Thyroid gland (tissue), 4 donors: Measurements from ENCODE around the gene S100A7.

Experiments
- CTCF ChIP-seq, 6 experiments: fragments of 200-600 bp in 3 of 6; fragments of 450-650 bp in 3 of 6; sonication (generic) in 3 of 6; IDR thresholded peaks; one replicate each; pipeline ENCODE4 v1.5.1; 2016 to 2019; ENCODE audit warnings: antibody characterized with exemption in 6 of 6, mild to moderate bottlenecking in 2 of 6, inconsistent platforms in 1 of 6, moderate library complexity in 1 of 6
- POLR2A ChIP-seq, 2 donors: fragments of 450-650 bp; IDR thresholded peaks; one replicate each; pipeline ENCODE4 v1.6.1; 2017; ENCODE audit warnings: antibody characterized with exemption in 2 of 2, mild to moderate bottlenecking in 2 of 2, moderate library complexity in 1 of 2

GRCh38 chr1:153428791-153429190 is 31.7 kb downstream of the S100A7 start:
- TF ChIP-seq POLR2A (IDR thresholded peaks at IDR 0.05): no peak
- no peak for TF ChIP-seq CTCF (IDR thresholded peaks at IDR 0.05)
